Activated CD4-positive, alpha-beta T cell treated with anti-CD3 and anti-CD28 coated beads, Interleukin-2, amount 50 U/mL, for 16 hours (primary cell): ENCODE measurements around the gene HP.
A peak's percentile ranks its signal among the peaks of the same experiment; 100 is the strongest.

Source experiments
- DNase-seq: peaks from one replicate; pipeline ENCODE4 v3.0.0-alpha.2; 2020

HP gene

DNA sequence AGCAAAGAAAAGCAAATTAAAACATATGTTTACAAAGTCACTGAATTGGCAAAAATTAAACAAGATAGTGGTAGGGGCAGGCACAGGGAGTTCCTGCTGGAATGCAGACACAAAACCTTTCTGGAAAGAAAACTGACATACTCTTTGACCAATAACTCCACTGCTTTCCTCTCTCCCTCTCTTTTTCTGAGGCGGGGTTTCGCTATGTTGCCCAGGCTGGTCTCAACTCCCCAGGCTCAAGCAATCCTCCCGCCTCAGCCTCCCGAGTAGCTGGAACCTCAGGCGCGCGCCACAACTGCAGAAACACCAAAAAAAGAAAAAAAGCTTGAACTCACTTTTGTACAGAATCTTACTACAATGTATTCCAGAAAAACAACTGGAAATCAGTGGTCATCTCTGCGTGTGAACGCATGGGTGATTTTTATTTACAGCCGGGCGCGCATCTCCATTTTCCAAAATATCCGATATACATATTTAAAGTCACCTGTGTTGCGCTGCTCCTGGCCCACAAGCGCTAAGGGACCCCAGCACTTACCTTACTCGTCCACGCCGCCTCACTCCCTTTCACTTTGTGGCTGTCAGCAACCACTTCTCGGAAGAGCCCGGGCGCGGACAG is 38.6 kb downstream of the HP start:
- peak; percentile 10 for DNase-seq

- peak; percentile 98 for DNase-seq
Observed at GRCh38 chr16:72093448-72094265, 39.4 kb downstream of the HP start, which contains the start of the genes DHX38 and TXNL4B. Gene DHX38 (plus strand): TSS chr16:72093847. CDS start chr16:72096158, 2,311 bp downstream. Gene TXNL4B (minus strand): TSS chr16:72093620. CDS start chr16:72090749, 2,871 bp downstream.

GRCh38 chr16:72094266-72094610 is 39.9 kb downstream of the HP start:
- no peak for DNase-seq

GRCh38 chr16:72098936-72099335 is 44.6 kb downstream of the HP start:
- no peak for DNase-seq

- peak; percentile 66 for DNase-seq
Observed at GRCh38 chr16:72099377-72099818, 45.1 kb downstream of the HP start.

- no peak for DNase-seq
Observed at GRCh38 chr16:72101195-72101594, 46.9 kb downstream of the HP start.

GRCh38 chr16:72104905-72105304 is 50.6 kb downstream of the HP start:
- no peak for DNase-seq

DNA sequence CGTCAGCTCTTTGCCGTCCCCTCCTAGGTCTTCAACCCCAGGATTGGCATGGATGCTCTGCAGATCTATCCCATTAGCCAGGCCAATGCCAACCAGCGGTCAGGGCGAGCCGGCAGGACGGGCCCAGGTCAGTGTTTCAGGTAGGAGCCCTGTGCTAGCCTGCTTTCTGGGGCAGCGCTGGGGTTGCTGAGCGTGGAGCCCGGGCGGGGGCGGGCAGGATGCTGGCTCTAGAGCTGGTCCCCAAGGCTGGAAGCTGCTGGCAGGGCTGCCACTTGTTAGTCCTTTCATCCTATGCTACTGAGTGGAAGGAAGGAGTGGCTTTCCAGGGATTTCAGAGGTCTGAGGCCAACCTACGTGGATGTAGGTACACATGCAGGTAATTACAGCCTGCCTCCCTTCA is 51.7 kb downstream of the HP start:
- DNase-seq = no peak

- no peak for DNase-seq
Observed at GRCh38 chr16:72107371-72107770, 53.1 kb downstream of the HP start.

DNA sequence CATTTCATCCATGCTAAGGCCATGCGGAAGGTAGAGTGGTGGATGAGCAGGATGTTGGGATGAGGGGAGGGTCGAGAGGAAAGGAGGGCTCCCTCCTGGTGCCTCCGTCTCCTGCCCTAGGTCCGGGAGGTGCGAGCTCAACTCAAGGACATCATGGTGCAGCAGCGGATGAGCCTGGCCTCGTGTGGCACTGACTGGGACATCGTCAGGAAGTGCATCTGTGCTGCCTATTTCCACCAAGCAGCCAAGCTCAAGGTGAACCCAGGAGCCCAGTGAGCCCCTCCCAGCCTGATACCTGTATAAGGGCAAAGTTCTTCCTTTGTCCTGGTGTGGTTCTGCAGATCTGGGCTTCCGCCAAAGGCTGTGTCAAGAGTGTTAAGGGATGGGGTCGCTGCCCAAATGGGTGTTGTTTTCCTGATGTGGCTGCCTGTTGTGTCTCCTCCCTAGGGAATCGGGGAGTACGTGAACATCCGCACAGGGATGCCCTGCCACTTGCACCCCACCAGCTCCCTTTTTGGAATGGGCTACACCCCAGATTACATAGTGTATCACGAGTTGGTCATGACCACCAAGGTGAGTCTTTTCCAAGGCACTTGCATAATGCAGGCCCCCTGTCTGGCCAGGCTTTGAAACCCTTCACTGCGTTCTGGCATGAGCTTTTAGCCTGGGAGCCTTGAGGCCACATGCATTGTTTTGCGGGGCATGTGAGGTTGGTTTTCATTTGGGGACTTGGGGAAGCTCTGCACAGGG is 54.2 kb downstream of the HP start:
- no peak for DNase-seq

- no peak for DNase-seq
Observed at GRCh38 chr16:72109300-72109699, 55.0 kb downstream of the HP start.

- DNase-seq = no peak
Observed at GRCh38 chr16:72109966-72110530, 55.7 kb downstream of the HP start.
